HT1080 (cell line): ENCODE measurements around the gene HLX. TPM values are rescaled to one million over a fixed set of nuclear protein-coding genes. Genes with fewer than 3 reads are reported as not detected.

ENCODE experiments used
- DNase-seq: peaks from one replicate; pipeline ENCODE4 v3.0.0-alpha.2; 2015; ENCODE audit warnings: low read depth
- polyA plus RNA-seq, 2 experiments: library from polyadenylated mRNA; depleted of rRNA; stranded (reverse); fragments of >200 nt; gene quantifications; 2 replicates each; pipeline ENCODE4 v1.2.3, GENCODE V29; 2015
- total RNA-seq: library from RNA; depleted of rRNA; stranded (reverse); fragments of >200 nt; shearing (Covaris generic); gene quantifications from 2 replicates; pipeline ENCODE4 v1.2.3, GENCODE V29; 2014; rRNA removed

HLX gene, protein sequence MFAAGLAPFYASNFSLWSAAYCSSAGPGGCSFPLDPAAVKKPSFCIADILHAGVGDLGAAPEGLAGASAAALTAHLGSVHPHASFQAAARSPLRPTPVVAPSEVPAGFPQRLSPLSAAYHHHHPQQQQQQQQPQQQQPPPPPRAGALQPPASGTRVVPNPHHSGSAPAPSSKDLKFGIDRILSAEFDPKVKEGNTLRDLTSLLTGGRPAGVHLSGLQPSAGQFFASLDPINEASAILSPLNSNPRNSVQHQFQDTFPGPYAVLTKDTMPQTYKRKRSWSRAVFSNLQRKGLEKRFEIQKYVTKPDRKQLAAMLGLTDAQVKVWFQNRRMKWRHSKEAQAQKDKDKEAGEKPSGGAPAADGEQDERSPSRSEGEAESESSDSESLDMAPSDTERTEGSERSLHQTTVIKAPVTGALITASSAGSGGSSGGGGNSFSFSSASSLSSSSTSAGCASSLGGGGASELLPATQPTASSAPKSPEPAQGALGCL
- total RNA-seq, result 2.9 and 3.8 TPM in 2 replicates
- 3.6 and 4.2 TPM in 2 replicates for polyA plus RNA-seq (2015; cell fraction: cytosol; rRNA removed)
- polyA plus RNA-seq (2015; cell fraction: nucleus; rRNA removed), result 5.7 and 6.3 TPM in 2 replicates

DNA sequence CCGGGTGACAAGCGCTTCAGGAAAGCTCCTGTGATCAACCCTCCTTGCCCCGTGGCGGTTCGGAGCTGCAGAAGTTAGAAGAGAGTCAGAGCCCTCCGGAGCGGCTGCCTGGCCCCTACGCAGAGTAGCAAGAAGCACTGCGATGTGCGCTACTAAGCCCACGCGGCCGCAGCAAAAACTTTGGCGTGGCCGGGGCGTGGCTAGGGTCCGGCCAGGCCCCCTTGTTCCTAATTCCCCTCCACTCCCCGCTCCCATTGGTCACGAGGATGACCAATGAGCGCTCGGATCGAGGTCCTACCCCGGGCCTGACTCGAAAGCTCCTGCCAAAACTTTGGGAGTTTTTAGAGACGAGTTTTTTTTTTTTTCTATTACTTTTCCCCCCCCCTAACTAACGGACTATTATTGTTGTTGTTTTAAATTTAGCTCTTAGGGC lies at the start of gene HLX:
Gene HLX, plus strand, starts transcription at position 368 of the 433 bp plus-strand sequence. CDS start 415 bp downstream, outside the sequence.
- peak; percentile 78 for DNase-seq

DNA sequence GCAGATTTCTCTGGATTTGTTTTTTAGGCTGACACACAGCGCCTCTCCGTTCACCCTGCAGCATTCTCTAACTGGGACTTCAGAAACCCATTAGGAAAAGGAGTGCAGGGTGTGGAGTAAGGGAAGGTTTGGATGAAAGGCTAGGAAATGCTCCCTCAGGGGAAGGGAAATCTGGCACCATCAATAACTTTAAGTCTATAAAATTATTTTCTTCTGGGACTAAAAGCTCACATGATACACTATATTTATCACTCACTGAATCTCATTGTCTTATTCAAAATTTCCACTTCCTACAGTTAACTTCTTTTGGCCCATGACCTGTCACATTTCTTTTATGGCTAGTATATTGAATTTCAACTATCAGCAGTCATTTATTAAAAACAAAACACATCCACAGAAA lies 45.8 kb upstream of the HLX start:
- DNase-seq, result no peak

DNA sequence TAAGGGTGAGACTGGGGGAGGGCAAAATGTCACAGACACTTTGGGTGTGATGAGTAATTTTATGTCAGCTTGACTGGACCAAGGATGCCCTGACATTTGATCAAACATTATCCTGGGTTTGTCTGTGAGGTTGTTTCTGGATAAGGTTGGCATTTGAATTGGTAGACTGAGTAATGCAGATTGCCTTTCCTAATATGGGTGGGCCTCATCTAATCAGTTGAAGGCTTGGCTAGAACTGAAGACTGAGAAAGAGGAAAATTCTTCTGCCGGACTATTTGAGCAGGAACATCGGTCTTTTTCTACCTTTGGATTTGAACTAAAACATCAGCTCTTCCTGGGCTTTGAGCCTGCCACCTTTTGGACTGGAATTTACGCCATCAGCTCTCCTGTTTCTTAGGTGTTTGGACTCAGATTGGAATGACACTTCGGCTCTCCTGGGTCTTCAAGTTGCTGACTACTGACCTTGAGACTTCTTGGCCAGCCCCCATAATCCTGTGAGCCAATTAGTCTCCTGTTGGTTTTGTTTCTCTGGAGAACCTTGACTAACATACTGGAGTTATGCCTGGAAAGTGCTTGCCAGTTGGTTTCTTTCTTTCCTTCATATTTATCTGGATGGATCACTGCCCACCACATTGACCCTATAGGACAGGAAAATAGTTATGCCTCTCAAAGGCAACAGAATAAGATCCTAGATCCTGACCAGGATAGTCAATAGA lies 44.9 kb upstream of the HLX start:
- DNase-seq, result no peak

DNA sequence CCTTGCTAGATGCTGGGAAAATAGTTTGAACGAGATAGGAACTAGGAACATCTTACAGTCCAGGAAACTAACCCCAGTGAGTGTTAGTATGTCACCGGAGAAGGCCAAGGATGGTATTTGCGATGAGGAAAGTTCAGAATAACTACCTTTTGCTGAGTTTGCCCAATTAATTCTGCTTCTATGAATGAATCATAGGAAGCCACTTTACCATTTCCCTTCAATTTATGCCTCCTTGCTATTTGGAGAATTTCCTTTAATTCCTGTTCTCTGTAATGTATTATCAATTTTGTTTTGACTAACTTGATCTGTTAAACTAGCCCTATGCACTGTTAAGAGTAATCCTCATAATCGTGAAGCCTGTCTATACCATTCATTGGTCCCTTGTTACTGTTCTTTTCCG lies 40.7 kb upstream of the HLX start:
- DNase-seq, result no peak

DNA sequence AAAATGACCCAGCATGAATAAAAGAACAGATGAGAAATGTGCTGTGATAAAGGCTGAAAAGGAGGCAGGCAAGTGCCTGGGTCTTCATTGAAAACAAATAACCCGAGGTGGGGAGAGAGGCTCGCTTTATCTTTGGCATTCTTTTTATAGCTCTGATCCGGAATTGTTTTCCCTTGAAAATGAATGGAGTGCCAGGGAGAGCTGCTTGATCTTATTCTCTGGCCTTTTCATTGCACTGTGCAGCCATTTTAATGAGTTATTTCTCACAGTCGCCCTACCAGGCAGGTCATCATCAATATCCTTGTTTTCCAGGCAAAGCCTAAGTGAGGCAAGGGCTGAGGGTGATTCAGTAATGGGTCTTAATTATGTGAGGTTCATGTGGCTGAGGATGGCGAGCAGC lies 39.8 kb upstream of the HLX start:
- DNase-seq, result no peak

DNA sequence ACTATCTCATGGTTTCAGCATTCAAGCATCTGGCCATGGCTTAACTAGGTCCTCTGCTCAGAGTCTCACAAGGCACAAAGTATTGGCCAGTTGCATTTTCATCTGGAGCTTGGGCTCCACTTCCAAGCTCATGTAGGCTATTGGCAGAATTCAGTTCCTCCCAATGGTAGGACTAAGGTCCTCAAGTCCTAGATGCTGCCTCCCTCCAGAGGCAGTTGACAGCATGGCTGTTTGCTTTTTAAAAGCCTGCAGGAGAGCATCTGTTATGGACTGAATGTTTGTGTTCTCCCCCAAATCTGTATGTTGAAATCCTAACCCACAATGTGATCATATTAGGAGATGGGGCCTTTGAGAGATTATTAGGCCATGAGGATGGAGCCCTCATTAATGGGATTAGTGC lies 38.0 kb upstream of the HLX start:
- no peak for DNase-seq

DNA sequence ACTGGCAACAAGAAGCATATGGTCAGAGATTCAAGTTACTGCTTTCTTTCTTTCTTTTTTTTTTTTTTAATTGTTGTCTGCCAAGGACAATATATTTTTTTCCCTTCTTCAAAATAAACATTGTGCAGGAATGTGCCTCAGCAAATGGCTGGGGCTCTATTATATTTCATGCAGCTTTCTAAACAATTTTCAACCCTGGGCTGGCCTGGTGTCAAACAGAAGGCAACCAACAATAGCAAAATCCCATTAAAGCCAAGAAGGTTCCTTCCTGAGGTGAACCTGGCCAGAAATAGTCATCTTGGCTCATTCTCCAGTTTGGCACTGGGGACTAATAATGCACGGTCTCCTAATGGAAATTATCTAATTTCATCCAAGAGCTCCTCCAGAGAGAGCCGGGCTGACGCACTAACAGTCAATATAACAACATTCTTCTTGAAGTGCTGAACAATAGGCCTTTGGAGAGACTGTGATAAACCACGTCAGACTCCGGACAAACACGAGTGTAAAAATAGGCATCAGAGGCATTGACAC lies 35.7 kb upstream of the HLX start:
- DNase-seq, result no peak

DNA sequence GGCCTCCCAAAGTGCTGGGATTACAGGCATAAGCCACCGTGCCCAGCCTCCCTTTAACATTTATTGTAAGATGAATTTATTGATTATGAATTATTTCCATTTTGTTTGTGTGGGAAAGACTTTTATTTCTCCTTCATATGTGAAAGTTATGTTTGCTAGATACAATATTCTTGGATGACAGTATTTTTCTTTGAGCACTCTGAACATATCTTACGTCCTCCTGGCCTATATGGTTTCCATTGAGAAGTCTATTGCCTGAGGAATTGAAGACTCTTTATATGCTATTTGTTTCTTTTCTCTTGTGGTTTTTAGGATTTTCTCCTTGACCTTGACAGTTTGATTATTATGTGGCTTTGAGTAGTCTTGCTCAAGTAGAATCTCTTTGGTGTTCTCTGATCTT lies 26.8 kb upstream of the HLX start:
- no peak for DNase-seq

DNA sequence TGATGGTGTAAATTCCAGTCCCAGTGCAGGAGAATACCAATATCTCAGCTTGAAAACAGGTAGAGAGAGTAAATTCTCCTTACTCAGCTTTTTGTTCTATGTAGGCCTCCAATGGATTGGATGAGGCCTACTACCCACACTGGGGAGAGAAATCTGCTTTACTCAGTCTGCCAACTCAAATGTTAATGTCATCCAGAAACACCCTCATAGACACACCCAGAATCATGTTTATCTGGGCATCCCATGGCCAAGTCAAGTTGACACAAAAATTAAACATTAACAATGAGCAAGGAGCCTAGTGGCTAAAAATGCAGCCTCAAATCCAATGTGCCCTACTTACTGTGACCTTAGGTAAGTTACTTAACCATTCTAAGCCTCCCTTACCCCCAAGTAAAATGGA lies 6.9 kb upstream of the HLX start:
- DNase-seq, result no peak

DNA sequence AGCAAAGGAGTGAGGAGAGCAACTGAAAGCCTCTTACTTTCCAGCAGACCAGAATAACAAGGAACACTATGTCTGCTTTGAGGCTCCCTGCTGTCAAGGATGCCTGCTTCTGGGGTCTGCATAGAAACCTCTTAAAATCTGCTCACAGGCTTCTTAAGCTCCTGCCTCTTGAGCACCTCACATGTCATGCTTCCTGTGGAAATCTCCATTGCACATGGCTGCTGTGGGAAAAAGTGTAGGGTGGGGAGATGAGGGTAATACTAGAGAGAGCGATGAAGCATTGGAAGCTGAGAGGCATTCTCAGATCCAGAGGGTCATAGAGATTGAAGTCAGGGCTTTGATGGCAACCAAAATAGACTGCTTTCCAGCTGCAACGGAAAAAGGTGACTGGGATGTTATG lies 6.2 kb upstream of the HLX start:
- DNase-seq, result no peak

DNA sequence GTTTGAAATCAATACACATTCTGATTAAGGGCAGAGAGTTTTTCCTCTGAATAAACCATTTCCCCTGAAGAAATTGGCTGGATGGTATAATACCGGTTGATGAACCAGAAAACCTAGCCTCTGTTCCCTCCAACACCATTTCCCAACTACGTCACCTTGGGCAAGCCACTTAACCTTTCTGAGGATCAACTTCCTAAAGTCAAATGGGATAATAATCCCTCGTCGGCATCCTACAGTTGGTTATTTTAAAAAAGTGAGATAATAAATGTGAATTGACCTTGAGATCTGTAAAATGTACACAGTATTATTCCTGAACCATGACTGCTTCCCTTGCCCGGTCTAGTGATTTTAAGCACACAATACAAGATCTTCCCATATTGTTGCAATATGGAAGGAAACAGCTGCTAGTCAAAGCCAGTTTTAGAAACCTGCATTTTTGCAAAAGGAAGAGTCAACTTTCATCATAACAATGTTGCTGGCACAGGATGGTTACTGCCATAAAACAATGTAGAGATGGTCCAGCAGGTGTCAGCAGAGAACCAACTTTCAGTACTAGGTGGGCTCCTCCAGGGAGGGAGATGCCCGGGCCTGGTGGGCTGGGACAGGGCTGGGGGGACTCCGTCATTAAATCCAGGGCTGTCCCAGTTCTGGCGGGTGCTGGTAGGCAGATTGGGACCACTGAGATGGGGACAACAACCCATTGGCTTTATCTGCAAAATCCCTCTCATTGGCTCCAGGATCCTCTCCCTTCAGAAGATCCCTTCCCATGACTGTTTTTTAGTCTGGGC lies 5.2 kb upstream of the HLX start:
- peak; percentile 23 for DNase-seq

DNA sequence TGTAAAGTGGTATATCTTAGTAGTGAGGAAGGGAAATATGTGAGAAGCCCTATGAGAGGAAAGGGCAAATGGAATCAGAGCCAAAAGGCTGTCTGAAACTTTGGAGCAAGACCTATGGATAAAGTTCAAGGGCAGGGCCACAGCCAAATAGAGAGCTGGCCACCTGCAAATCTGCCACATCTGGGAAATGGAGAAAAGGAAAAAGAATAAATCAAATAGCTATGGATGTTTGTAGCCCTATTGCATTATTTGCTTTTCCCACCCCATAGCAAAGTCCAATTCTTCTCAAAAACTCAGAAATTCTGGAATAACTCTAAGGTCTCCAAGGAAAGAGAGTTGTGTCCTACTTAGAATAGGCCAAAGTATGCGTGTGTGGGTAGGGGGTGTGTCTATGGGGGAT lies 4.0 kb upstream of the HLX start:
- DNase-seq, result no peak

DNA sequence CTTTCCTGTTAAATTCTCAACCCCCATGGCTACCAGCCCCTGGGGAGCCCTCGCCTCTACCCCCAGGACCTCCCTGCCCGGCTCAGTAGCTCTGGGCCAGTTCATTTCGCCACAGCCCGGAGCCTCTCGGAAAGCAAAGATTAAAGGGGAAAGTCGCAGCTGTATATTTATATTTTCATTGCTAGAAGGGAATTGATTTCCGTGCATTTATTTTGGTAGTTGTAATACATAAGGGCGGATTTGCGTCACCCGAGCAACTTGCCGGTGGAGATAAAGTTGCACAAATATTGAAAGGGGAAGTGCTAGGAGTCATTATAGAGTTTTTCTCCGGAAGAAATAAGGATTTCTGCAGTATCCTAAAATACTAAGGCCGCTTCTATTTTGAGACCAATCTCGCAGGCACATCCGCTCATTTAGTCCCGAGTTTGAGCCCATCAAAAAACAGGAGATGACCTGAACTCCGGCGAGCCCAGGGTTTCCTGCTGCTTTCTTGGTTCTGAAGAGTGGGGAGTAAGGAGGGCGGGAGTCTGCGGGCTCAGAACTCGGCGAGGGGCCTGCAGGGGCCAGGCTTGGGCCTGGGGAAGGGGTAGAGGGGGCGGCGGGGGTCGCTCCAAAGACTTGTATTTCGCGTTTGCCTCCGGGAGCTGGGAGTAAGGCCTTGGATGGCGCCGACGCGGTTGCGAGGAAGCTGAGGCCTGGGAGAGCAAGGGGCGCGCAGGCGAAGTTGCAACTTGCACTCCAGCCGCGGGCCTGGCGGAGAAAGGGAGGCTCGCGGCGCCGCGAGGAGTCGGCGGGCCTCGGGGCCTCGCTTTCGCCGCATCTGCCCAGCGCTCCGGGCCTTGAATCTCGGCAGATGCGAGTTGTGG lies 2.5 kb upstream of the HLX start:
- DNase-seq, result no peak

DNA sequence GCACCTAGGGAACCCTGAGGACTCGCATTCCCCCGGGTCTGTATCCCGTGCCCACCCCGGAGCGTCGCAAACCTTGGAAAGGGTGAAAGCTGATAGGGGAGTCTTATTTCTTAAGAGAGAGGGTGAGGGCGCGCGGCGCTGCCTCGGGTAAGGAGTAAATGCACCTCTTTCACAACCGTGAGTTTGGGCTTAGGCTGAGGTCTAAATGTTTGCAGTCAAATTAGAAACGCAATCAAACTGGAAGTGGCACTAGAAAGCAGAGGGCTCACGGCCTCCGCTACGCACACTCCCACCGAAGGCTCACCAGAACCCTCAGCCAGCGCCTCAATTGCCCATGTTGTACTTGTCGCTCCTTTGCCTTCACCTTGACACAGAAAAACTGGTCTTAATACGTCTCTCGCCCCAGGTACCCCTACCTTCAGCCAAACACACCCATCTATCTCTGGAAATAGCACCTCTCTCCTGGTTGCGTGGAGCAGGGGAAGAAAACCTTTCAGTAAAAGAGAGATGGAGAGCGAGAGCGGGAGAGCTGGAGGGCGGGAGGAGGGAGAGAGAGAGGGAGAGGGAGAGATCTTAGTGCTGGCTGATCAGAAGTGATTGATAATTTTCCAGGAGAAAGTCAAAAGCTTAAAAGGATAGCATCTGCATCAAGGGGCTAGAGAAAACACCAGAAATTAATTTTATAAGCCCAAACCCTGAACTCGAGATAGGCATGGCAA lies 1.7 kb upstream of the HLX start:
- DNase-seq, result no peak

DNA sequence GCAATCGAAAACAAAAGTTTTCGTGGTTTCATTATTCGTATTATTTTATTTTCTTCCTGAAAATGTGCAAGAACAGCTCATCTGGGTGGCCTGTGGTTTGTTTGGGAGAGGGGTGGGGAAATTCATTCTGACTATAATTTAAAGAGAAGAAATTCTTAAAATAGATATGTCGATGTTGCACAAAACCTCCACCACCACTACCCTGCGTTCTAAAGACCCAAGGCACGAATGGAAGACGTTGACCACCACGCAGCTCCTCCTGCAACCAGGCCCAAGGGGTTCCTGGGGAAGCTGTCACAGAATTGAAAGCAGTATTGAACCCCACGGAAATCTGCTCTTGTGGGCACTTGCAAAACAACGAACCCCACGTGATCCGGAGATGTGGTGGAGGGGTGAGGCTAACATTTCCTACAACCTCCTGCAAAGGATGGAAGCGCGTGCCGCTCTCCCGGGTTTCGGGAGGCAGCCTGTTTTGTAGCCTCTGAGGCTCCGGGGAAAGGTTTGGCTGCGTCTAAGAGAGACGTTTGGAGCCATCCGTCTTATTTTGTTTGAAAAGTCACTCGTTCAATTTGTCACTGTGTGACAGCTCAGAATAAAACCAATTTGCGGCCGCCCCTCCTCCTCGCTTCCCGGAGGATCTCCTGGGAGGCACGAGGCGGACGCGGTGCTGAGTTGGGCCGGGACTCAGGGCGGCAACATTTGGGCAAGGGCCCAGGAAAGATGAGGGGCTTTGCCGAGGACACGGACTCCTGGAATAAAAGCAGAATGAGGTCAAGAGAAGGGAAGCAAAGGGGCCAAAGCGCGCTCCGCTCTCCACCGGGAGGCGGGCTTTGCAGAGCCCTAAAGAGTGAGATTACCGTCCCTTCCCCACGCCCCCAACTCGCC lies 810 bp upstream of the HLX start:
- no peak for DNase-seq

DNA sequence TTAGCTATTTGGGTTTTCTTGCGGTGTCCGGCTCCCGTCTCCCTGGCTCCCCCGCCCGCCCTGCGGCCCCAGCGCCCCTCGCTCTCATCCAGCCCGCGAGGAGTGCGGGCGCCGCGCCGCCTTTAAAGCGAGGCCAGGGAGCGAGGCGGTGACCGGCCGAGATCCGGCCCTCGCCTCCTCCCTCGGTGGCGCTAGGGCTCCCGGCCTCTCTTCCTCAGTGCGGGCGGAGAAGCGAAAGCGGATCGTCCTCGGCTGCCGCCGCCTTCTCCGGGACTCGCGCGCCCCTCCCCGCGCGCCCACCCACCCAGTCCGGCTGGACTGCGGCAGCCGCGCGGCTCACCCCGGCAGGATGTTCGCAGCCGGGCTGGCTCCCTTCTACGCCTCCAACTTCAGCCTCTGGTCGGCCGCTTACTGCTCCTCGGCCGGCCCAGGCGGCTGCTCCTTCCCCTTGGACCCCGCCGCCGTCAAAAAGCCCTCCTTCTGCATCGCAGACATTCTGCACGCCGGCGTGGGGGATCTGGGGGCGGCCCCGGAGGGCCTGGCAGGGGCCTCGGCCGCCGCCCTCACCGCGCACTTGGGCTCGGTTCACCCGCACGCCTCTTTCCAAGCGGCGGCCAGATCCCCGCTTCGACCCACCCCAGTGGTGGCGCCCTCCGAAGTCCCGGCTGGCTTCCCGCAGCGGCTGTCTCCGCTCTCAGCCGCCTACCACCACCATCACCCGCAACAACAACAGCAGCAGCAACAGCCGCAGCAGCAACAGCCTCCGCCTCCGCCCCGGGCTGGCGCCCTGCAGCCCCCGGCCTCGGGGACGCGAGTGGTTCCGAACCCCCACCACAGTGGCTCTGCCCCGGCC lies 492 bp downstream of the HLX start:
- DNase-seq, result peak; percentile 45

DNA sequence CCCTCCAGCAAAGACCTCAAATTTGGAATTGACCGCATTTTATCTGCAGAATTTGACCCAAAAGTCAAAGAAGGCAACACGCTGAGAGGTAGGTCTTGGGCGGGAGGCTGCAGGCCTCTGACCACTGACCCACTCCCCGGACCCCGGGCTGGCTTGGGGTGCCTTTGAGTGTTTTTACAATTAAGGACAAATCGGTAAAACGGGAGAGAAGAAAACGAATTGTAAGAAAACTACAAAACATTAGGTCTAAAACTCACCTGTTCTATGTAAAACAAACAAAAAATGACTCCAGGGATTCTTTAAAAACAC lies 1.1 kb downstream of the HLX start:
- DNase-seq, result no peak
